ENCODE results near the gene KBTBD4.
"Not testable (repeated sequence)": the region's sequence is repeated elsewhere in the genome, so short reads cannot be mapped to it uniquely, and the experiment has no call there.

The KBTBD4 gene

DNA sequence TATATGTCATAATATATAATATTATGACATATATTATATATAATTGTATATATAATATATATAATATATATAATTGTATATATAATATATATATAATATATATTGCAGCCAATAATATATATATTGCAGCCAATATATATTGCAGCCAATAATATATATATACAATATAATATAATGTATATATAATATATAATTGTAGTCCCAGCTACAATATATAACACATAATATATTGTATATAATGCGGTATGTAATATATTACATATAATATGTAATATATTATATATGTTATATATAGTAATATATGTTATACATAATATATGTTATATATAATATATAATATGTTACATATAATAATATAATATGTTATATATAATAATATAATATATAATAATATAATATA lies 20.1 kb downstream of the KBTBD4 start:
- DNase-seq (ENCODE audit: low spot score): no peak

DNA sequence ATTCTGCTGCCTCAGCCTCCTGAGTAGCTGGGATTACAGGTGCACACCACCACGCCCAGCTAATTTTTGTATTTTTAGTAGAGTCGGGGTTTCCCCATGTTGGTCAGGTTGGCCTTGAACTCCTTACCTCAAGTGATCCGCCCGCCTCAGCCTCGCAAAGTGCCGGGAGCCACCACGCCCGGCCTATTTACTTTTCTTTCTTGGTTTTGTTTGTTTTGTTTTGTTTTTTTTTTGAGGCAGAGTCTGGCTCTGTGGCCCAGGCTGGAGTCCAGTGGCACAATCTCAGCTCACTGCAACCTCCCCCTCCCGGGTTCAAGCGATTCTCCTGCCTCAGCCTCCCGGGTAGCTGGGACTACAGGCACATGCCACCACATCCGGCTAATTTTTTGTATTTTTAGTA lies 21.8 kb downstream of the KBTBD4 start:
- not testable (repeated sequence) for DNase-seq (ENCODE audit: low spot score)

DNA sequence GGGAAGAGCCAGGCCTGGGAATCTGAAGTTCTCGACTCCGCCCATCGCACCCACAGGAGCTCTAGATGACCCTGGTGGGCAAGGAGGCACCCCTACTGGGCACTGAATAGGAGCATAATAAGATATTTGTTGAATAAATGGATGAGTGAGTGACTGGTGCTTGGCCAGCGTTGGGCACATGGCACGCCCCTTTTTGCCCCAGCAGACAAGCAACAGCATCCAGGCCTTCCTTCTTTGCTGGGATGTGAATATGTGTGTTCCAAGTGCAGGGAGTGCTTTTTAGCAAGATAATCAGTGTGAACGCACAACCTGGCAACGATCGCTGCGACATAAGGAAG lies 25.4 kb downstream of the KBTBD4 start:
- DNase-seq (ENCODE audit: low spot score): no peak

DNA sequence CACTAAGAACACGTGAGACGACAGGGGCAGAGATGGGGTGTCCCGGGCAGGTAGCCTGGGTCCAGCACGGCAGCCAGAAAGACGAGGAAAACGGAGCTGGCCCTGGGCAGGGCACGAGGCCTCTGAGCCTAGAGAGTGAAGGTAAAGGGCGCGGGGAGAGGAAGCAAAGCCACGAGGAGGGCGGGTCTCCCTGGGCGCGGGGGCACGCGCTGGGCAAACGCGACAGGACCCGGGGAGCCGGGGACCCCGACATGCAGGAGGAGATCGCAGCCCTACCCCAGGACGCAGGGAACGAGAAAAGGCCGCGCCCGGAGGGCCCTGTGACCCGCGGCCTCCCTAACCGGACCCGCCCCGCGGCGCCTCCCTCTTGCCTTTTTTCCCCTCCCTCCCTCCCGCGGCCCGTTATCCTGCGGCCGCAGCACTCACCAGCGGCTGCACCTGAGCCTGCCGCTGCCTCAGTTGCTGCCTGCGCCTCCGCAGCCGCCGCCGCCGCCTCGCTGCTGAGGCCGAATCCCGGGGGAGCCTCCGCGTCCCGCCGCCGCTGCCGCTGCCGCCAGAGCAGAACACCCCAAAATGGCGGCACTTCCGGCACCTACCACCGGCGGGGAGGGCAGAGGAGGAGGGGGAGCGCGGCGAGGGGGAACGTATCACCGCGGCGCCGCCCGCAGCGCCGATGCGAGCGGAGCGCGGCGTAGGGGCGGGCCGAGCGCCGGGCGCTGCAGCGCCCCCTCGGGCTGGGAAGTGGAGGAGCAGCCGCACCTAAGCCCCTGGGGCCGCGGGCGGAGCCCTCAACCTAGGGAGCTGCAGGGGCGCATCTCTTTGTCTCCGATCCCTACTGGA lies 26.0 kb downstream of the KBTBD4 start, which contains the start of gene CELF1:
TSS of gene CELF1 (minus strand) at position 567 of the 840 bp plus-strand sequence. CDS start 53,609 bp downstream, outside the sequence.
- DNase-seq (ENCODE audit: low spot score): peak; percentile 93

DNA sequence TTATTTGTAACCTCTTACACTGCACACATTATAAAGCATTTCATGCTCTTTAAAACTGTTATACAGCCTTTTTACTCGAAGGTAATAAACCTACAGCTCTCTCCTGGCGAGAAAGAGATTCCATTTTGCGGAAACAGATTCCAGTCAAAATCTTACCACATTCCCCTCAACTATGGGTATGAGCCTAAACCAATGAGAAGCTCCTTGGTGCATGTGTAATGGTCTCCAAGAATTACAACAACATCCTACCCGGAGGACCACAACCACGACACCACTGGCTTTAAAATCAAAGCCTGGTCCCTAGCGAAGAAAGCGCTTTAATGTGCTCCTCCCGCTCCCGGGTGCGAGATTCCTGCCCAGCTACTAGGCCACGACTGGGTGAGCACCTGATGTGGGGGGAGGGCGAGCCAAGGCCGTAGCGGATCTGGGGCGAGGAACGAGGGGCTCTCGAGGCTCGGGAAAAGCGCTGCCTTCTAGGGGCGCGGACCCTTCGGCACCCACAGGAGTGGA lies 26.7 kb downstream of the KBTBD4 start:
- peak; percentile 22 for DNase-seq (ENCODE audit: low spot score)

DNA sequence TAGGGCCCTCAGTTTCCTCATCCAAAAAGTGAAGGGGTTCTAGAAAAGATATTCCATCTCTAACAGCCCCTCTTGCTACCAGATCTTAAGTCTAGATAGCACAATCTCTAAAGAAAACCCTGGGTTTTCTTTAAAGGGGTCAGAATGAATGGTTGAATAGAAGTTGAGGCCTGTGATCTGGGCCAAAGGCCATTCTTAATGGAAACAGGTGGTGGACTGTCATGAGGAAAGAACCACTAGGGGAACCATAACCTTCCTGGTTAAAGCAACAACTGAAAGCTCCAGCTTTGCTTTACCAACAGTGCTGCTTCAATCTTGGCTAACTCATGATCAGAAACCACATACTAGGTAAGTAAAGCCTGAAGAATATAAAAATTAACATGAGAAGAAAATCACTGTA lies 27.7 kb downstream of the KBTBD4 start:
- DNase-seq (ENCODE audit: low spot score): peak; percentile 42

DNA sequence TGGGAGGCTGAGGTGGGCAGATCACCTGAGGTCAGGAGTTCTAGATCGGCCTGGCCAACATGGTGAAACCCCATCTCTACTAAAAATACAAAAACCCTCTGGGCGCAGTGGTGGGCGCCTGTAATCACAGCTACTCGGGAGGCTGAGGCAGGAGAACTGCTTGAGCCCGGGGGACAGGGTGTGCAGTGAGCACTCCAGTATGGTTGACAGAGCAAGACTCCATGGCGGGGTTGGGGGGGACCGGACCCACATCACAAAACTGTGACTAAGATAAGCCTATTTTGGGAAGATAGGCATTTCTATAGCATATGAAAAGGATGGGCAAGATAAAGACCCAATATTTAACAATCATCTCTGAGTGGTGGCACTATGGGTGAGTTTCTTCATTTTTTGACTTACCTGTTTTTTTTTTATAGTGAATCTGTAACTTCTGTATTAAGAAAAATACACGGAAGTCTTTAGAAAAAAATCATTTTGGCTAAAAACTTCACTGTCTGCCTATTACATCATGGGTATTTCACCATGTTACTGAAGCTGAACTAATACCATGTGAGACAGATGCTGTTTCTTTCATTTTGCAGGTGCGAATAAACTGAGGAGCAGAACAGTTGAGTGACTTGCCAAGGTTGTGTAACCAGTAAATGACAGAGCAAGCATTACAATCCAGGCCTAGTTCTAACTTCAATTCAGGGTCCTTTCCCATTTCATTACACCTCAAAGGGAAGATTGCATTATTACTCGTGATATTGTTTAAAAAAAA lies 28.3 kb downstream of the KBTBD4 start:
- no peak for DNase-seq (ENCODE audit: low spot score)

DNA sequence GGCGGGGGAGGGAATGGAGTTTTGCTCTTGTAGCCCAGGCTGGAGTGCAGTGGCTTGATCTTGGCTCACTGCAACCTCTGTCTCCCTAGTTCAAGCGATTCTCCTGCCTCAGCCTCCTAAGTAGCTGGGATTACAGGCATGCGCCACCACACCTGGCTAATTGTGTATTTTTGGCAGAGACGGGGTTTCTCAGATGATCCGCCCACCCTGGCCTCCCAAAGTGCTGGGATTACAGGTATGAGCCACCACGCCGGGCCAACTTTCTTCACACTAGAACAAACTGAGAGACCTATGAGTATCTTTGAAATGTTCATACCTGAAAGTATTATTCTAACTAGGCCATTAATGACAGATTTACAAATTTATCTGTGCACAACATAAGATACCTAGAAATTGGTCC lies 32.5 kb downstream of the KBTBD4 start:
- DNase-seq (ENCODE audit: low spot score): not testable (repeated sequence)

DNA sequence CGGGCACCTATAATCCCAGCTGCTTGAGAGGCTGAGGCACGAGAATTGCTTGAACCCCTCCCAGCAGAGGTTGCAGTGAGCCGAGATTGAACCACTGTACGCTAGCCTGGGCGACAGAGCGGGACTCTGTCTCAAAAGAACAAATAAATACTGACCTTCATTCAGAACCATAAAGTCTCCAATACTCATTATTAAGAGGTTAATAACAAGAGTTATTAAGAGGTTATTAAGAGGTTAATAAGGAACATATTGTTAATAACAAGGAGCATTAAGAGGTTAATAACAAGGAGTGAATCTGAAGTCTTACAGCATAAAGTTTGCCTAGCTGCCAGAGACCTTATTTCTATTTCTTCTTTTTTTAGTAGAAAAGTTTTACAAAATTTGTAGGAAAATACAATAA lies 33.5 kb downstream of the KBTBD4 start:
- DNase-seq (ENCODE audit: low spot score): no peak

DNA sequence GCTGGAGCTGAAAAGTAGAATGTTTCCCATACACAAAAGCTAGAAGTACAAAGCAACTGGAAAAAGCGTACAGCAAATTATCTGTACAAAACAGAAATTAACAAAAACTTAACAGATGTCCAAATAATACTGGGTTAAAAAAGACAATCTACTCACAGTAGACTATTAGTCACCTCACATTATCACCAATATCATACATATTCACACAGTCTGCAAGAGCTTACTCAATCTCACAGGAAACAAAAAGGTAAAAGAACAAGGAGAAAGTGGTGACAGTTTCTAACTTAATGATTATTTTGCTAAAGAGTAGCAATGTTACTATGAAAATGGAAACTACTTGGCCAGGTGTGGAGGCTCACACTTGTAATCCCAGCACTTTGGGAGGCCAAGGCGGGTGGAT lies 37.7 kb downstream of the KBTBD4 start:
- no peak for DNase-seq (ENCODE audit: low spot score)

DNA sequence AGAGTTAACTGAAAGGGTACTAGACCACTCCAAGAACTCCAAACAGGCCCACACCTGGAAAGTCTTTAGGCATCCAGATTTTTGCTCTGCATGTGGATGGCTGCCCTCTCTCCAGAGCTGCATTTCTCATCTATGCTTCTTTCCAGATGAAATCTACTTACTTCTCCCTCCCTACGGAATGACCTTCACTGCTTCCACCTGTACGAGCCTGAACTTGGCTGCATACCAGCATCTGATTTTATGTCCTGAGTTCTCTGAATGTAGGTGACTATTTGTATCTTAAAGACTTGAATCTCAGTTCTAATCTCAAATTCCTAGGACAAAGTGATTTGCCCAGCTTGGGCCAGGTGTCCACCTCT lies 39.1 kb downstream of the KBTBD4 start:
- DNase-seq (ENCODE audit: low spot score): no peak

DNA sequence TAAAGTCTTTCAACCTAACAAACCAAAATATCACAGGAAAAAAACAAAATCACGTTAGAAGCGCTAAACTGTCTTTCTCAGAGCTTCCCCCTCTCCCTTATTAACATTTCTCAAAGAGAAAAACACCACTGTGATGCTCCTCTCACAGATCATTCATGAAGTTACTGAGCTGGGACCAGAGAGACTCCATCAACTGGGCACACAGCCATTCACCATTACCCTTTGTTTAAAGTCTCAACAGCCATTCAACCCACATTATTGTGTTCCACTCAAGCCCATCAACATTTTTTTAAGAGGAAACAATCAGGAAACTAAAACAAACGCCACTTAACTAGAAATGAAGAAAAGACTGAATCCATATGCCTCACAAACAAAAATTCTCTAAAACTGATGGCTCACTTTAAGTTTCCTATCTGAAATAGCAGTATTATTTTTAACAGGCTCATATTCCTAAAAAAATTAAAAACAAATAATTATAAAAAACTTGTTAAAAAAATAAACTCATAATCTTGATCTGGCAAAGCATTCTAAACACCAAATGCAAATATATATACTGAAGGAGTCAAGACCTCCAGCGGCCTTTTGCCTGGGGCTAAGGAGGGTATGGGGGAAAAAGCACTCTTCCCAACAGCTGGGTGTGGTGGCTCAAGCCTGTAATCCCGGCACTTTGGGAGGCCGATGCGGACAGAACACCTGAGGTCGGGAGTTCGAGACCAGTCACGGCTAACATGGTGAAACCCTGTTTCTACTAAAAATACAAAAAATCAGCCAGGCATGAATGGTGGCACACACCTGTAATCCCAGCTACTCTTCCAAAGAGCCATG lies 39.8 kb downstream of the KBTBD4 start:
- DNase-seq (ENCODE audit: low spot score): no peak

DNA sequence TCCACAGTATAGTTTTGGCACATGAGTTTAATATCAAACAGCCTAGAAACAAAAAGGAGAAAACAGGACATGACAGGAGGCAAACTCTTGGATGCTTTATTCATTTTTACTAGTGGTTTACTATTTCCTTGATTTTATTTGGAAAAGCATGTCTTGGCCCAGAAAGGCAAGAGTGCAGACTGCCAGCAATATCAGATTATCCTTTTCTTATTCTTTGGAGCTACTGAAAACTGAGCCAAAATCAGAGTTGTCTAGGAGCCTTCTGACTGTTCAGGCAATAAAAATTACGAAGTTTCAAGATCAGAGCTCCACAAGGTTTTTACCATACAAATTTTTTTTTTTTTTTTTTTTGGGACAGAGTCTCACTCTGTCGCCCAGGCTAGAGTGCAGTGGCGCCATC lies 41.9 kb downstream of the KBTBD4 start:
- DNase-seq (ENCODE audit: low spot score): no peak

DNA sequence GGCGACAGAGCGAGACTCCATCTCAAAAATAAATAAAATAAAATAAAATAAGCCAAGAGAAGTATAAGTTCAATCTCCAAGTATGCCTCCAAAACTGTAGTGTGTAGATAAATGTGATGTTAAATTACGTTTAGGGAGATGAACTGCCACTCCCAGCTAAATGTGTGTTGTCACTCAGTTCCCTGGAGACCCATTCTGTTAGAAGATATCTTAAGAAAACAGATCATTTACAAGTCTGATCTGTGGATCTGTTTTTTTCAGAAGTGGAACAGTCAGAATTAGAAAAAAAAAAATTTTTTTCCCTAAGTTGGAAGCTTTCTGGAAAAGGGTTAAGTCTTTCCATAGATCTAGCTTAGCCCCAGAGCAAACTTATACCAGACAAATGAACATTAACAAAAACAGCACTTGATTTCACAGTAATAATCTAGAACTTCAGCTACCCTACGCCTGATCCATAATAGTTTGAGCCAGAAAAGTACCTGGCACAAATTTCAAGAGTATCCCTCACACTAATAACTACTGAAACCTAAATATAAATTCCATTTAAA lies 44.0 kb downstream of the KBTBD4 start:
- no peak for DNase-seq (ENCODE audit: low spot score)

DNA sequence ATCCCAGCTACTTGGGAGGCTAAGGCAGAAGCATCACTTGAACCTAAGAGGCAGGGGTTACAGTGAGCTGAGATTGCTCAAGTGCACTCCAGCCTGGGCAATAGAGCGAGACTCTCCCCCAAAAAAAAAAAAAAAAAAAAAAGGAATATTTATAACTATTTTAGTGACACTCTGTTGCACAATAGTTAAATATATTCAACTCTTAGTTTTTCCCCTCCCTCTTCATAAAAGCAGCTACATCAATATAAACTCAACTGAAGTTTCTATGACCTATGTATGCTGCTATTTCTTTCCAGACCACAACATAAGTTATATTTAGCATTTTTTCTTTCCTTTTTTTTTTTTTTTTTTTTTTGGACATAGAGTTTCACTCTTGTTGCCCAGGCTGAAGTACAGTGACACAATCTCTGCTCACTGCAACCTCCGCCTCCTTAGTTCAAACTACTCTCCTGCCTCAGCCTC lies 45.0 kb downstream of the KBTBD4 start:
- no peak for DNase-seq (ENCODE audit: low spot score)

DNA sequence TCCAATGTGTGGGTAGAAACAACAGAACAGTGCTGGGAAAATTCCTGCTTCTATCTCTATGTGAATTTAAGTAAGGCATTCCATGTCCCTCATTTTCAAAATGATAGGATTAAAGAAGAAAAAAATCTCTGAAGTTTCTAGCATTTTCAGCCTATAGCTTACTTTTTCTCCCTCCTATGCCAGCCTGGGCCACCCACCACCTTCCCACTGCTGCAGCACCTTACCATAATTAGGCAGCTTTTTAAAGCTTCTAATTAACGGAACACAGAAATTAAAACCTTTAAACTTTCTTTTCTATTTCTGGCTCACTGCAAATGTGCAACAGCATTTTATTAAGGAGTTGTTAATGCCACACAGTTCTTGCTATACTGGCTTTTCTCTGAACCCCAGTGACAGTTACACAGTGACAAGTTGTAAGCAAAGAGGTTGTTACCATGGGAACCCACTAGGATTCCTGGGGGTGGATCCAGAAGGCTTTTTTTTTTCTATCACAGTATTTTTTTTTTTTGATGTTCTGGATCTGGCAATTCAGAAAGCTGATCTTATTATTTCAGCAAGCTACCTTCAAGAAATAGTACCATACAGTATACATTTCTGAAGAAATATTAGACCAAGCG lies 46.1 kb downstream of the KBTBD4 start:
- no peak for DNase-seq (ENCODE audit: low spot score)

DNA sequence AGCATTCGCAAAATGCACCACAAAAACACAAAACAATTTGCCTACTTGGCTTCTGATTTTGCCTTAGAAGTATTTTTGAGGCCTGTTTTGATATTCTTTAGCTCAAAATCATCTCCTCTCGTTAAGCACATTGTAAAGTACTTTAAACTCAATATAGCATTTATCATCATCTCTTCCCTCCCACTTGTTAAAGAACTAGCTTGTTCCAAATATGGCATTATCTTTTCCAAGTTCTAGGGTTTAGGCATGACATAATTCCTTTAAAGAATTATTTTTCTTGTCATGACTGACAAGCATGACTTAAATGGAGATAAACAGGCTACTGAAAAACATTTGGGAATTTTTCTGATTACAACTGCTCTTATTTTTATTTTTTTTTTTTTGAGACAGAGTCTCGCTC lies 47.1 kb downstream of the KBTBD4 start:
- DNase-seq (ENCODE audit: low spot score): no peak

DNA sequence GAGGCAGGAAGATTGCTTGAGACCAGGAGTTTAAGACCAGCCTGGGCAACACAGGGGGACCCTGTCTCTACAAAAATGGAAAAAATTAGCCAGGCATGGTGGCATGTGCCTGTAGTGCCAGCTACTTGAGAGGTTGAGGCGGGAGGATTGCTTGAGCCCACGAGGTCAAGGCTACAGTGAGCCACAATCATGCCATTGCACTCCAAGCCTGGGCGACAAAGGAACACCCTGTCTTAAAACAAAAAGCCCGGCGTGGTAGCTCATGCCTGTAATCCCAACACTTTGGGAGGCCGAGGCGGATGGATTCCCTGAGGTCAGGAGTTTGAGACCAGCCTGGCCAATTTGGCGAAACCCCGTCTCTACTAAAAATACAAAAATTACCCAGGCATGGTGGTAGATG lies 48.0 kb downstream of the KBTBD4 start:
- DNase-seq (ENCODE audit: low spot score): not testable (repeated sequence)

DNA sequence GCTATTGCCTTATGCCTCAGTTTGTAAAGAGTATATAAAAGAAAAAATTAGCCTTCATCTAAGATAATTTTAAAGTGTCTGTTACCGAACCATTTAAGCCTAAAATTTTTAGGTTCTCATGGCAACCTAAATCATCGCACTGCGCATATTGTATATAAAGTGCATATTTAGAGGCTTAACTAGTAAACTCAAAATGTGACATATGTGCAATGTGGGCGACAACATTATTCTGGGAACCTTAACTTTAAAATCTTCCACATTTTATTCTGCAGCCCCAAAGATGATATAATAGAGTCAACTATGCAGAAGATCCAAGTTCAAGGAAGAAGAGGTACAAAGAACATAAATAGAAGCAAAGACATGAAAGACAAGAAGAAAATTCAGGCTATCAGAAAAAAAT lies 48.8 kb downstream of the KBTBD4 start:
- DNase-seq (ENCODE audit: low spot score): no peak

DNA sequence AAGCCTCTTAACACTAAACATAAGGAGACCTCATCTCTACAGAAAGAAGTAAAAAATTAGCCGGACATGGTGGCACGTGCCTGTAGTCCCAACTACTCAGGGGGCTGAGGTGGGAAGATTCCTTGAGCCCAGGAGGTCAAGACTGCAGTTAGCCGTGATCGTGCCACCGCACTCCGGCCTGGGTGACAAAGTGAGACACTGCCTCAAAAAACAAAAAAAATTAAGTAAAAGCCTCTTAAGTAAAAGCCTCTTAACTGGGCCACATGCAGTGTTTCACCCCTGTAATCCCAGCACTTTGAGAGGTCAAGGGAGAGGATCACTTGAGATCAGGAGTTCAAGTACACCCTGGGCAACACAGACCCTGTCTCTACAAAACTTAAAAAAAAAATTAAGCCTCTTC lies 51.6 kb downstream of the KBTBD4 start:
- DNase-seq (ENCODE audit: low spot score): no peak

DNA sequence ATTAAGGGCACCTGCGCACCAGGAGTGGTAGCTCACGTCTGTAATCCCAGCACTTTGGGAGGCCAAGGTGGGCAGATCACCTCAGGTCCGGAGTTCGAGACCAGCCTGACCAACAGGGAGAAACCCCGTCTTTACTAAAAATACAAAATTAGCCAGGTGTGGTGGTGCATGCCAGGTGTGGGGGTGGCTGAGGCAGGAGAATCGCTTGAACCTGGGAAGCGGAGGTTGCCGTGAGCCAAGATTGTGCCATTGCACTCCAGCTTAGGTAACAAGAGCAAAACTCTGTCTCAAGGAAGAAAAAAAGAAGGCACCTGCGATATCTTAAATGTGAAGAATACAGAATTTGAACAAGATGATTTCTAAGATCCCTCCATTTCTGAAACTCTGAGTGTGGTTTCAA lies 52.7 kb downstream of the KBTBD4 start:
- DNase-seq (ENCODE audit: low spot score): not testable (repeated sequence)

All from LoVo (cell line).